ENCODE measurements around the gene PSMB11.

PSMB11 gene

GRCh38 chr14:23030936-23031335 lies 11.1 kb upstream of the PSMB11 start:
- H3K79me2 ChIP-seq (ENCODE audit: insufficient read depth, low read depth) = peaks cover 17% of the 10 kb centered on the region
- H3K4me1 ChIP-seq (ENCODE audit: low read depth, poor library complexity, severe bottlenecking) = peaks cover 12% of the 10 kb centered on the region
- no peak overlapping the region for H3K9ac ChIP-seq
- TF ChIP-seq CTCF (conservative IDR thresholded peaks at IDR 0.05; ENCODE audit: low read depth, low read length) = no peak
- no peaks in the 10 kb centered on the region for H3K27me3 ChIP-seq (ENCODE audit: insufficient read depth, low read depth)
- 0 out of 2 replicates have a peak, but pooled peaks cover 6% of the 10 kb centered on the region for H3K36me3 ChIP-seq (ENCODE audit: insufficient read depth)
- no peak overlapping the region for H2AFZ ChIP-seq (ENCODE audit: low read depth)
- no peaks in the 10 kb centered on the region for H4K20me1 ChIP-seq (ENCODE audit: insufficient read depth)
- H3K4me3 ChIP-seq (IDR thresholded peaks at IDR 0.05; ENCODE audit: insufficient read depth, low read depth, low read length) = no peak overlapping the region
- H3K4me2 ChIP-seq = no peak overlapping the region
- H3K27ac ChIP-seq = no peak overlapping the region

GRCh38 chr14:23033251-23033727 lies 8.7 kb upstream of the PSMB11 start:
- Histone ChIP-seq H3K27me3 (ENCODE audit: insufficient read depth, low read depth) (no peaks in the 10 kb centered on the region), H3K9ac (no peak overlapping the region), H3K79me2 (ENCODE audit: insufficient read depth, low read depth) (peaks cover 17% of the 10 kb centered on the region), H3K4me3 (IDR thresholded peaks at IDR 0.05; ENCODE audit: insufficient read depth, low read depth, low read length) (no peak overlapping the region), H3K27ac (no peak overlapping the region), H3K4me1 (ENCODE audit: low read depth, poor library complexity, severe bottlenecking) (peaks cover 12% of the 10 kb centered on the region), H3K36me3 (ENCODE audit: insufficient read depth) (0 out of 2 replicates have a peak, but pooled peaks cover 6% of the 10 kb centered on the region), H2AFZ (ENCODE audit: low read depth) (no peak overlapping the region), H4K20me1 (ENCODE audit: insufficient read depth) (no peaks in the 10 kb centered on the region), H3K4me2 (peak overlapping the region; percentile 57; the same call in 1 of the 2 replicates)
- no peak for TF ChIP-seq CTCF (conservative IDR thresholded peaks at IDR 0.05; ENCODE audit: low read depth, low read length)

GRCh38 chr14:23033801-23034497 lies 8.1 kb upstream of the PSMB11 start:
- Histone ChIP-seq H3K4me2 (peak overlapping the region; percentile 57), H3K9ac (peak overlapping the region; percentile 100), H3K4me1 (ENCODE audit: low read depth, poor library complexity, severe bottlenecking) (peaks cover 12% of the 10 kb centered on the region), H3K36me3 (ENCODE audit: insufficient read depth) (0 out of 2 replicates have a peak, but pooled peaks cover 6% of the 10 kb centered on the region), H3K79me2 (ENCODE audit: insufficient read depth, low read depth) (peaks cover 17% of the 10 kb centered on the region), H3K4me3 (IDR thresholded peaks at IDR 0.05; ENCODE audit: insufficient read depth, low read depth, low read length) (no peak overlapping the region), H4K20me1 (ENCODE audit: insufficient read depth) (no peaks in the 10 kb centered on the region), H3K27ac (peak overlapping the region; percentile 96), H2AFZ (ENCODE audit: low read depth) (peak overlapping the region; percentile 58; the same call in 1 of the 2 replicates), H3K27me3 (ENCODE audit: insufficient read depth, low read depth) (no peaks in the 10 kb centered on the region)
- TF ChIP-seq CTCF (conservative IDR thresholded peaks at IDR 0.05; ENCODE audit: low read depth, low read length) = no peak

GRCh38 chr14:23034498-23035302 lies 7.3 kb upstream of the PSMB11 start, which contains the start of gene PSMB5:
Gene PSMB5 (minus strand): TSS chr14:23034900. CDS start chr14:23034881, 19 bp downstream.
- TF ChIP-seq CTCF (conservative IDR thresholded peaks at IDR 0.05; ENCODE audit: low read depth, low read length) = no peak
- Histone ChIP-seq H3K79me2 (ENCODE audit: insufficient read depth, low read depth) (peaks cover 17% of the 10 kb centered on the region), H3K9ac (peak within 1 kb of the TSS; percentile 100)

More at GRCh38 chr14:23034498-23035302, 7.3 kb upstream of the PSMB11 start, which contains the start of gene PSMB5:
- H3K4me1 ChIP-seq (ENCODE audit: low read depth, poor library complexity, severe bottlenecking) = peaks cover 12% of the 10 kb centered on the region
- H2AFZ ChIP-seq (ENCODE audit: low read depth) = peak within 1 kb of the TSS; percentile 58
- H4K20me1 ChIP-seq (ENCODE audit: insufficient read depth) = no peaks in the 10 kb centered on the region
- H3K27me3 ChIP-seq (ENCODE audit: insufficient read depth, low read depth) = no peaks in the 10 kb centered on the region
- 0 out of 2 replicates have a peak, but pooled peaks cover 6% of the 10 kb centered on the region for H3K36me3 ChIP-seq (ENCODE audit: insufficient read depth)
- no peak within 1 kb of the TSS for H3K4me3 ChIP-seq (IDR thresholded peaks at IDR 0.05; ENCODE audit: insufficient read depth, low read depth, low read length)
- peak within 1 kb of the TSS; percentile 96 for H3K27ac ChIP-seq
- H3K4me2 ChIP-seq = peak within 1 kb of the TSS; percentile 57
